ENCODE results near the gene IFNG. TPM values are rescaled to one million over a fixed set of nuclear protein-coding genes. Genes with fewer than 3 reads are reported as not detected.
"Not testable (repeated sequence)": the region's sequence is repeated elsewhere in the genome, so short reads cannot be mapped to it uniquely, and the experiment has no call there.

Gene IFNG
- total RNA-seq, 1 donor from 2014 or later: 46.3 TPM

GRCh38 chr12:68178774-68179439, 19.4 kb upstream of the IFNG start:
- intact Hi-C loops (cut with micrococcal nuclease): loop anchor here (5.0 kb wide), 1 partner anchor 137 kb away; no protein-coding TSS in a partner anchor
- Mint-ChIP-seq H3K27me3 (ENCODE audit: low read depth) (peaks cover 11% of the 10 kb centered on the region), H3K36me3 (ENCODE audit: low read depth) (no peaks in the 10 kb centered on the region), H3K4me3 (ENCODE audit: low read depth) (no peak overlapping the region), H3K9me3 (peaks cover 4% of the 10 kb centered on the region), H3K4me1 (ENCODE audit: low read depth) (peaks cover 50% of the 10 kb centered on the region), H3K27ac (no peak overlapping the region)
- no peak for DNase-seq (ENCODE audit: low spot score)

- peaks cover 9% of the 10 kb centered on the region for H3K27me3 Mint-ChIP-seq (ENCODE audit: low read depth)
- H3K4me1 Mint-ChIP-seq (ENCODE audit: low read depth): peaks cover 50% of the 10 kb centered on the region
- no peaks in the 10 kb centered on the region for H3K36me3 Mint-ChIP-seq (ENCODE audit: low read depth)
- H3K4me3 Mint-ChIP-seq (ENCODE audit: low read depth): no peak overlapping the region
- intact Hi-C loops (cut with micrococcal nuclease): loop anchor here (5.0 kb wide), 1 partner anchor 136 kb away; no protein-coding TSS in a partner anchor
- no peak overlapping the region for H3K27ac Mint-ChIP-seq
- DNase-seq (ENCODE audit: low spot score): no peak
- H3K9me3 Mint-ChIP-seq: peaks cover 4% of the 10 kb centered on the region
These were observed 18.6 kb upstream of the IFNG start for GRCh38 chr12:68178184-68178583.

GRCh38 chr12:68177562-68177961, 18.0 kb upstream of the IFNG start:
- H3K4me3 Mint-ChIP-seq (ENCODE audit: low read depth): no peak overlapping the region
- no peaks in the 10 kb centered on the region for H3K36me3 Mint-ChIP-seq (ENCODE audit: low read depth)
- H3K27ac Mint-ChIP-seq: no peak overlapping the region
- intact Hi-C loops (cut with micrococcal nuclease): loop anchor here (5.0 kb wide), 1 partner anchor 135 kb away; no protein-coding TSS in a partner anchor
- peaks cover 4% of the 10 kb centered on the region for H3K9me3 Mint-ChIP-seq
- H3K27me3 Mint-ChIP-seq (ENCODE audit: low read depth): peaks cover 6% of the 10 kb centered on the region
- peaks cover 50% of the 10 kb centered on the region for H3K4me1 Mint-ChIP-seq (ENCODE audit: low read depth)
- DNase-seq (ENCODE audit: low spot score): no peak

GRCh38 chr12:68176257-68176656, 16.7 kb upstream of the IFNG start:
- no peak overlapping the region for H3K27ac Mint-ChIP-seq
- no peaks in the 10 kb centered on the region for H3K36me3 Mint-ChIP-seq (ENCODE audit: low read depth)
- intact Hi-C loops (cut with micrococcal nuclease): loop anchor here (5.0 kb wide), 1 partner anchor 134 kb away; no protein-coding TSS in a partner anchor
- H3K27me3 Mint-ChIP-seq (ENCODE audit: low read depth): peaks cover 6% of the 10 kb centered on the region
- peaks cover 4% of the 10 kb centered on the region for H3K9me3 Mint-ChIP-seq
- DNase-seq (ENCODE audit: low spot score): no peak
- H3K4me3 Mint-ChIP-seq (ENCODE audit: low read depth): no peak overlapping the region
- H3K4me1 Mint-ChIP-seq (ENCODE audit: low read depth): peaks cover 45% of the 10 kb centered on the region

- intact Hi-C loops (cut with micrococcal nuclease): loop anchor here (5.0 kb wide), 1 partner anchor 133 kb away; no protein-coding TSS in a partner anchor
- Mint-ChIP-seq H3K9me3 (peaks cover 4% of the 10 kb centered on the region), H3K4me1 (ENCODE audit: low read depth) (peaks cover 39% of the 10 kb centered on the region), H3K4me3 (ENCODE audit: low read depth) (peak overlapping the region; percentile 13), H3K27me3 (ENCODE audit: low read depth) (peaks cover 6% of the 10 kb centered on the region), H3K27ac (no peak overlapping the region), H3K36me3 (ENCODE audit: low read depth) (no peaks in the 10 kb centered on the region)
- peak; percentile 34 for DNase-seq (ENCODE audit: low spot score)
These were observed 16.1 kb upstream of the IFNG start for GRCh38 chr12:68175557-68176061.

GRCh38 chr12:68174761-68175160, 15.2 kb upstream of the IFNG start:
- H3K4me3 Mint-ChIP-seq (ENCODE audit: low read depth); DNase-seq (ENCODE audit: low spot score); H3K36me3 Mint-ChIP-seq (ENCODE audit: low read depth); H3K27me3 Mint-ChIP-seq (ENCODE audit: low read depth); H3K9me3 Mint-ChIP-seq; H3K27ac Mint-ChIP-seq: not testable (repeated sequence)
- intact Hi-C loops (cut with micrococcal nuclease): loop anchor here (5.0 kb wide), 1 partner anchor 132 kb away; no protein-coding TSS in a partner anchor
- peaks cover 38% of the 10 kb centered on the region for H3K4me1 Mint-ChIP-seq (ENCODE audit: low read depth)

- H3K36me3 Mint-ChIP-seq (ENCODE audit: low read depth): no peaks in the 10 kb centered on the region
- intact Hi-C loops (cut with micrococcal nuclease): no loop called here
- no peak for DNase-seq (ENCODE audit: low spot score)
- no peak overlapping the region for H3K4me3 Mint-ChIP-seq (ENCODE audit: low read depth)
- peaks cover 4% of the 10 kb centered on the region for H3K9me3 Mint-ChIP-seq
- H3K27ac Mint-ChIP-seq: no peak overlapping the region
- peaks cover 4% of the 10 kb centered on the region for H3K27me3 Mint-ChIP-seq (ENCODE audit: low read depth)
- peaks cover 37% of the 10 kb centered on the region for H3K4me1 Mint-ChIP-seq (ENCODE audit: low read depth)
These were observed 14.3 kb upstream of the IFNG start for GRCh38 chr12:68173792-68174191.

- H3K27me3 Mint-ChIP-seq (ENCODE audit: low read depth): no peaks in the 10 kb centered on the region
- no peak for DNase-seq (ENCODE audit: low spot score)
- intact Hi-C loops (cut with micrococcal nuclease): no loop called here
- H3K27ac Mint-ChIP-seq: no peak overlapping the region
- no peaks in the 10 kb centered on the region for H3K36me3 Mint-ChIP-seq (ENCODE audit: low read depth)
- peaks cover 4% of the 10 kb centered on the region for H3K9me3 Mint-ChIP-seq
- peaks cover 17% of the 10 kb centered on the region for H3K4me1 Mint-ChIP-seq (ENCODE audit: low read depth)
- H3K4me3 Mint-ChIP-seq (ENCODE audit: low read depth): no peak overlapping the region
These were observed 11.2 kb upstream of the IFNG start for GRCh38 chr12:68170726-68171125.

GRCh38 chr12:68169213-68169889, 9.8 kb upstream of the IFNG start:
- Mint-ChIP-seq H3K4me1 (ENCODE audit: low read depth) (peaks cover 9% of the 10 kb centered on the region), H3K27me3 (ENCODE audit: low read depth) (no peaks in the 10 kb centered on the region), H3K4me3 (ENCODE audit: low read depth) (no peak overlapping the region), H3K9me3 (no peaks in the 10 kb centered on the region), H3K27ac (no peak overlapping the region), H3K36me3 (ENCODE audit: low read depth) (no peaks in the 10 kb centered on the region)
- DNase-seq (ENCODE audit: low spot score): no peak
- intact Hi-C loops (cut with micrococcal nuclease): no loop called here

GRCh38 chr12:68166317-68166831, 6.8 kb upstream of the IFNG start:
- intact Hi-C loops (cut with micrococcal nuclease): no loop called here
- no peaks in the 10 kb centered on the region for H3K36me3 Mint-ChIP-seq (ENCODE audit: low read depth)
- H3K27ac Mint-ChIP-seq: no peak overlapping the region
- no peak overlapping the region for H3K4me3 Mint-ChIP-seq (ENCODE audit: low read depth)
- no peaks in the 10 kb centered on the region for H3K27me3 Mint-ChIP-seq (ENCODE audit: low read depth)
- H3K9me3 Mint-ChIP-seq: no peaks in the 10 kb centered on the region
- no peak for DNase-seq (ENCODE audit: low spot score)
- peaks cover 14% of the 10 kb centered on the region for H3K4me1 Mint-ChIP-seq (ENCODE audit: low read depth)

- Mint-ChIP-seq H3K27me3 (ENCODE audit: low read depth) (no peaks in the 10 kb centered on the region), H3K4me3 (ENCODE audit: low read depth) (no peak overlapping the region)
These were observed 4.1 kb upstream of the IFNG start for GRCh38 chr12:68163560-68164081.

GRCh38 chr12:68162374-68162773, 2.8 kb upstream of the IFNG start:
- no peaks in the 10 kb centered on the region for H3K36me3 Mint-ChIP-seq (ENCODE audit: low read depth)
- H3K27me3 Mint-ChIP-seq (ENCODE audit: low read depth): no peaks in the 10 kb centered on the region
- no peak overlapping the region for H3K4me3 Mint-ChIP-seq (ENCODE audit: low read depth)
- no peak overlapping the region for H3K27ac Mint-ChIP-seq
- no peak for DNase-seq (ENCODE audit: low spot score)
- intact Hi-C loops (cut with micrococcal nuclease): no loop called here
- peaks cover 26% of the 10 kb centered on the region for H3K4me1 Mint-ChIP-seq (ENCODE audit: low read depth)
- no peaks in the 10 kb centered on the region for H3K9me3 Mint-ChIP-seq

More at GRCh38 chr12:68163560-68164081, 4.1 kb upstream of the IFNG start:
- DNase-seq (ENCODE audit: low spot score): no peak
- Mint-ChIP-seq H3K27ac (no peak overlapping the region), H3K4me1 (ENCODE audit: low read depth) (peaks cover 15% of the 10 kb centered on the region), H3K9me3 (no peaks in the 10 kb centered on the region), H3K36me3 (ENCODE audit: low read depth) (no peaks in the 10 kb centered on the region)
- intact Hi-C loops (cut with micrococcal nuclease): no loop called here

All from activated T-helper 2 cell treated with anti-CD3 and anti-CD28 coated beads, Interferon-gamma antibody, Interleukin-2, Interleukin-4, amounts not matched to agents 10 μg/mL and 5 μg/mL and 100 μg/mL, durations not matched to agents 14 hours and 24 hours and 36 hours (primary cell).